SKM-1 (cell line): ENCODE measurements around the gene ST6GALNAC3.

Experiments
- DNase-seq: peaks from one replicate; lab custom pipeline; 2025; ENCODE audit not compliant: unreplicated experiment; lab: John Stamatoyannopoulos, UW

The ST6GALNAC3 gene

GRCh38 chr1:76408303-76408702 is 333.8 kb downstream of the ST6GALNAC3 start:
- no peak for DNase-seq

- no peak for DNase-seq
Observed at GRCh38 chr1:76410499-76410898, 336.0 kb downstream of the ST6GALNAC3 start.

- no peak for DNase-seq
Observed at GRCh38 chr1:76418531-76418930, 344.0 kb downstream of the ST6GALNAC3 start.

- DNase-seq = no peak
Observed at GRCh38 chr1:76419603-76420002, 345.1 kb downstream of the ST6GALNAC3 start.

- no peak for DNase-seq
Observed at GRCh38 chr1:76425201-76426145, 350.9 kb downstream of the ST6GALNAC3 start.

GRCh38 chr1:76426606-76427005 is 352.1 kb downstream of the ST6GALNAC3 start:
- no peak for DNase-seq

GRCh38 chr1:76428028-76428427 is 353.5 kb downstream of the ST6GALNAC3 start:
- no peak for DNase-seq

- no peak for DNase-seq
Observed at GRCh38 chr1:76430531-76430930, 356.0 kb downstream of the ST6GALNAC3 start.

- DNase-seq = no peak
Observed at GRCh38 chr1:76433526-76433925, 359.0 kb downstream of the ST6GALNAC3 start.

GRCh38 chr1:76443217-76443616 is 368.7 kb downstream of the ST6GALNAC3 start:
- DNase-seq = no peak

- DNase-seq = no peak
Observed at GRCh38 chr1:76444773-76445172, 370.2 kb downstream of the ST6GALNAC3 start.

- DNase-seq = no peak
Observed at GRCh38 chr1:76450229-76450628, 375.7 kb downstream of the ST6GALNAC3 start.

- no peak for DNase-seq
Observed at GRCh38 chr1:76463278-76463677, 388.7 kb downstream of the ST6GALNAC3 start.

- no peak for DNase-seq
Observed at GRCh38 chr1:76463849-76464248, 389.3 kb downstream of the ST6GALNAC3 start.

- no peak for DNase-seq
Observed at GRCh38 chr1:76465030-76465429, 390.5 kb downstream of the ST6GALNAC3 start.

GRCh38 chr1:76470166-76470565 is 395.6 kb downstream of the ST6GALNAC3 start:
- no peak for DNase-seq

GRCh38 chr1:76471536-76471935 is 397.0 kb downstream of the ST6GALNAC3 start:
- DNase-seq = no peak

GRCh38 chr1:76473591-76473990 is 399.0 kb downstream of the ST6GALNAC3 start:
- no peak for DNase-seq

- no peak for DNase-seq
Observed at GRCh38 chr1:76474922-76475321, 400.4 kb downstream of the ST6GALNAC3 start.

GRCh38 chr1:76477156-76477555 is 402.6 kb downstream of the ST6GALNAC3 start:
- DNase-seq = no peak

- no peak for DNase-seq
Observed at GRCh38 chr1:76480827-76481226, 406.3 kb downstream of the ST6GALNAC3 start.

- DNase-seq = no peak
Observed at GRCh38 chr1:76481672-76482071, 407.1 kb downstream of the ST6GALNAC3 start.

GRCh38 chr1:76482272-76482671 is 407.7 kb downstream of the ST6GALNAC3 start:
- DNase-seq = no peak
